ENCODE results near the gene ARMCX4. TPM values are rescaled to one million over a fixed set of nuclear protein-coding genes. Genes with fewer than 3 reads are reported as not detected.

Gene ARMCX4
- total and polyA plus RNA-seq, 2 of the 8 experiments (the other 6 are each of a cell fraction or from before 2014, with no cell fraction given) = 3.7 to 14.5 TPM

DNA sequence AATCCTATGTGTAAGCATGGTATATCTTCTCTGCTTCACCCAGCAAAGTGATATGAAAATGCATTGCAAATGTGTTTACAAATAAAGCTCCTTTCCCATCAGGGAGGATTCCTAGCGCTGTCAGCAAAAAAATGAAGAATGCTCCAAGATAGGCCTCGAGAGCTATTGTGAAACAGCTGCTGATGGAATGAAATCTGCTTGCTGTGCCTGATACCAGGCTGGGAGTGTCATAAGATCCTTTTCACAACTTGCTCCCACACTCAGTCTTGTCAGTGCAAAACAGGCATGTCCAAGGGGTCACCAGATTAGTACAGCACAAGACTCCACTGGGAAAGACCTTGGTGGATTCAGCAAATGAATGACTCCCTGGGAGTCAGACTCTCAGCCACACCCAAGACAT is 43.2 kb upstream of the ARMCX4 start (continued):
- TF ChIP-seq TAF1 (IDR thresholded peaks at IDR 0.05; ENCODE audit: low read depth, low read length) = no peak
- TF ChIP-seq POLR2A (IDR thresholded peaks at IDR 0.05; ENCODE audit: control extremely low read depth in 1 of 2, low read depth in 2 of 2, low read length in 2 of 2) = no peak
- TF ChIP-seq JUN (IDR thresholded peaks at IDR 0.05; ENCODE audit: low read depth, low read length) = no peak

Measured in H1 (cell line).